GM15510 (cell line): ENCODE measurements around the gene IQCE.

Experiments
- POLR2A ChIP-seq: IDR thresholded peaks from 3 replicates; pipeline ENCODE4 v1.6.1; 2011; ENCODE audit warnings: borderline replicate concordance; ENCODE audit not compliant: insufficient read length; ENCODE audit errors: extremely low read depth

IQCE gene

GRCh38 chr7:2518737-2519118, 40.1 kb upstream of the IQCE start:
- TF ChIP-seq POLR2A: no peak

DNA sequence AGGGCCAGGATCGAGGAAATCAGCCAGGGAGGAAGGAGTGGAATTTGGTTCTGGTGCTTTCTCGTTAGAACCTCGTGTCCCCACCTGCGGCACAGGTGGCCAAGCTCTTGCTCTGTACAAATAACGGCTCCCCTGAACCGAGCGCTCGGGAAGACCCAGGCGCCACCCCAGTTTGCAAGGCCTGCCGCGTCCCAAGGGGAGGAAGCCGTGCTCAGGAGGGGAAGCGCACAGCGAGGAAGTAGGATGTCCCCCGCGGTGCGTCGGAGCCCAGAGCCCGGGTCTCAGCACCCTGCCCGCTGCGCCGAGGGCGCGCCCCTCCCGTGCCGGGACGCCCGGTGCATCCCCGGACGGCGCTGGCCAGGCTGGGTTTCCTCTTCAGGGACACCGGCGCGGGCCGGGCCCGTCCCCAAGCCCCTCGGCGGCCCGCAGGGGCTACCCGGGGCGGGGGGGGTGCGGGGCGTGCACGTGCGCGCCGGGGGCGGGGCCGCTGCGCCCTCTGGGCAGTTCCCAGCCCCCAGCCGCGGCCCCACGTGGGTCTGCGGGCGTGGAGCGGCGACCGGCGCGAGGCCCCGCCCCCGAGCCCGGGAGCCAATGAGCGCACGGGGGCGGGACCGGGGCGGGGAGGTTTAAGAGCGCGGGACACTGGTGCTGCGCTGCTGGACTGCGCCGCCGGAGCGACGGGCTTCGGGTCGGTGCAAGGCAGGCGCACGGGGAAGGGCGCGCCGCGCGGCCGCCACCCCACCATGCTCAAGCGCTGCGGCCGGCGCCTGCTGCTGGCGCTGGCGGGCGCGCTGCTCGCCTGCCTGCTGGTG, 39.5 kb upstream of the IQCE start, which contains the start of gene LFNG:
LFNG (plus strand) TSS at position 656 of the 812 bp plus-strand sequence; CDS start at position 744, 88 bp downstream.
- peak; percentile 73 for TF ChIP-seq POLR2A

GRCh38 chr7:2520131-2520760, 38.5 kb upstream of the IQCE start:
- no peak for TF ChIP-seq POLR2A

DNA sequence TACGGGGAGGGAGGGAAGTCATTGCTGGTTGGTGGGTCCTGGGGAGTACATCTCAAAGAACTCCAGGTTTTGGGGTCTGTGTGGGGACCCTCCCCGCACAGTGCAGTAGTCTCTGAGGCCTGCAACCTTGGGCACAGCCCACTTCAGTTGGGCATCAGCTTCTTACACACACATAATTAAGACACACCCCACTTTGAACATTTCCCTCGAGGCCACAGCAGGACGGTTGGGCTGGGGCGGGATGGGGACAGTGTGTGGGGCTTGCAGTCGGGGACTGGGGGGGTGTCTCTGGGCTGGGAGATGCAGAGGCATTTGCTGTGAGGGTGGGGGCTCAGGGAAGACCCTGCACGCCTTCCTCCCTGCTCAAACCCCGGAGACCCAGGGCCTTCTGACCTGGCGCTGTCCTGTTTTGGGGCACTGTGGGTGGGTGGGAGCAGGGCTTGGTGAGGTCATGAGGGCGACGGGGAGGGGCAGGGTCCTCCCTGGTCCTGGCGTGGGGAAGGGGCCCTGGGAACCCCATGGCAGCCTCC, 38.0 kb upstream of the IQCE start:
- TF ChIP-seq POLR2A: no peak

GRCh38 chr7:2521341-2521745, 37.4 kb upstream of the IQCE start:
- no peak for TF ChIP-seq POLR2A

DNA sequence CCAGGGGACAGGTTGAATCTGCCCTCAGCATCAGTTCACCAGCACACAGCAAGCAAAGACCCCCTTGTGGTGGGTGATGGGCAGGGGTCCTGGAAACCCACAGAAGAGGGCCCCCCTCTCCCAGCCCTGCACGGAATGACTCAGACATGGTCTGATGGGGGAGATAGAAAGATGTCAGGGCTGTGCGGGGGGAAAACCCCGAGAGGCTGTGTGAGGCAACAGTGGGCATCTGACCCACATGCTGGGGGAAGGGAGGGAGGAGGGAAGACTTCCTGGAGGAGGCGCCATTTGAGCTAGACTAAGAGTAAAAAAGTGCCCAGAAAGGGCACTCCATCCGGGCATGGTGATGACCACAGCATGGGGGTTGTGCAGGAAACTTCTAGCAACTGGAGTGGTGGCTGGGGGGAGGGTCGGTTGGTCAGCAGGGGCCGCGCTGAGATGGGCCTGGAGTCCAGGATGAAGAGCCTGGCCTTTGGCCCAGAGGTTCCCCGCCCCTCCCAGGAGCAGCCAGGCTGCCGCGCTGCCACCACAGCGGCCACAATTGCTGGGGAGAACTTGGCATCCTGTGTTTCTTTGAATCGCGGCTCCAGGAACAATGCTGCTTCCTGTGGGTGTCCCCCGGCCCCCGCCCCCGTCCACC, 36.7 kb upstream of the IQCE start:
- TF ChIP-seq POLR2A: no peak

DNA sequence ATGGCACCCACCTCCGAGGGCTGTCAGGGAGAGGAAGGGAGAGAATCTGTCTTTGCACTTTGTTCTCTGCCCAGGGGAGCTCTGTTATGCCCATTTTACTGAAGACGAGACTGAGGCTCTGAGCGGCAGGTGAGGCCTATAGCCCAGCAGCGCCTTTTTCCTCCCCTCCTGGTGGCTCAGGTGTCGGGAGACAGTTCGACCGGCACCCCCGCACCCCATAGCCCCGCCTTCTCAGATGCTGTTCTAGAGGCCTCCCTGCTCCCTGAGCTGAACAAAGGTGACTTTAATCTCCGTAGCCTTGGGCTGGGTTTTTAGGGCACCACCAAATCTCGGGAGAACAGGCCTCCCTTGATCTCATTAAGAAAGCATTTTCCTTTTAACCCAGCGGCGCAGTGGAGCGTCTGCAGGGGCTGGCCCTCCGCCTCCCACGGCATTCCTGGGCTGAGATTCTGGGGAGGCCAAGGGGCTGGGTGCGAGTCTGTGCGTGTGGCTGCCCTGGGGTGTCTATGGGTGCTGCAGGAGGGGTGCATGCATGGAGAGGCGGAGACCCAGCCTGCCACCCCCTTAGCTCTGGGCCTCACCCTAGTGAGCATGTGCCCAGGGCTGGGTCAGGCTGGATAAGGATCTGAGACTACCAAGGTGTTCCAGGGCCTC, 35.9 kb upstream of the IQCE start:
- no peak for TF ChIP-seq POLR2A

DNA sequence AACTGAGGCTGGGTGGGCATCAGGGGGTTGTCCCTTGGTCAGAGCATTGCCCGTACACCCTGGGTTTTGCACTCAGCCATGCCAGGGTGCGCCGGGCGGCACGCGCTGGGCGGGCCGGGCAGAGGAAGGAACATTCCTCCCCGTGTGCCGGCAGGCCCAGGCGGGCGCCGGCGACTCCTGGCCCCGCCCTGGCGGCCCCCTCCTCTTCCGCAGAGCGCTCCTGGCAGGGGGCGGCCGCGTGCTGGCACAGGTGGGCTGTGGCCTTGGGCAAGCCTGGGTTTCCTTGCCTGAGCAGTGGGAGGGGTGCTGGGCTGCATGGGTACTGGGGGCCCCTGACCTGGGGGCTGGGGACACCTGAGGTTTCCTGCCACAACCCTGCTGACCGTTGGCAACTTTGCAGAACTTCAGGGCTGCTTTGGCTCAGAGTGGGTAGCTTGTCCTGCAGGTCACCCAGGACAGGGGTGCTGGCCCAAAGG, 35.3 kb upstream of the IQCE start:
- TF ChIP-seq POLR2A: no peak

- no peak for TF ChIP-seq POLR2A
Observed at GRCh38 chr7:2523941-2524807, 34.6 kb upstream of the IQCE start.

GRCh38 chr7:2524808-2525657, 33.7 kb upstream of the IQCE start:
- no peak for TF ChIP-seq POLR2A

- TF ChIP-seq POLR2A: no peak
Observed at GRCh38 chr7:2525658-2526630, 32.8 kb upstream of the IQCE start.
